Left cardiac atrium (tissue), 4 donors: ENCODE results near the gene ZNF497. TPM values are rescaled to one million over a fixed set of nuclear protein-coding genes. Genes with fewer than 3 reads are reported as not detected.

Experiments used
- ATAC-seq, 2 donors: fragments of 200-7000 bp; cut with Tn5 transposase; one replicate each; pipeline ENCODE4 v1.9.1; 2020; ENCODE audit warnings: mild to moderate bottlenecking in 2 of 2, moderate library complexity in 2 of 2
- DNase-seq: peaks from one replicate; pipeline ENCODE4 v3.0.0-alpha.2; 2020
- intact Hi-C, 2 donors: fragments of 100-400 bp; cut with DNase I; formaldehyde crosslinking; loops; one replicate each; pipeline versions ENCODE4 v1.14.1 to v1.15.1; 2022 to 2023
- total RNA-seq, 2 donors: library from RNA; stranded (reverse); fragmentation: NEBNext Ultra II Directional; extraction: Animal tissue kit (Norgen Biotek cat#: 25700); gene quantifications; one replicate each; pipeline ENCODE4 v1.2.1, GENCODE V29; 2021
- donor health status: DM: no; HTN: yes; CAD: no.
- donor health status: DM: no; HTN: yes; CAD: no; lungs with severe emphysema.
- donor health status: DM: yes; HTN: yes; CAD: no.
- donor health status: Dilated cardiomyopathy.

ZNF497 gene
- total RNA-seq, 2 donors from 2014 or later: 0.37 to 0.41 TPM

DNA sequence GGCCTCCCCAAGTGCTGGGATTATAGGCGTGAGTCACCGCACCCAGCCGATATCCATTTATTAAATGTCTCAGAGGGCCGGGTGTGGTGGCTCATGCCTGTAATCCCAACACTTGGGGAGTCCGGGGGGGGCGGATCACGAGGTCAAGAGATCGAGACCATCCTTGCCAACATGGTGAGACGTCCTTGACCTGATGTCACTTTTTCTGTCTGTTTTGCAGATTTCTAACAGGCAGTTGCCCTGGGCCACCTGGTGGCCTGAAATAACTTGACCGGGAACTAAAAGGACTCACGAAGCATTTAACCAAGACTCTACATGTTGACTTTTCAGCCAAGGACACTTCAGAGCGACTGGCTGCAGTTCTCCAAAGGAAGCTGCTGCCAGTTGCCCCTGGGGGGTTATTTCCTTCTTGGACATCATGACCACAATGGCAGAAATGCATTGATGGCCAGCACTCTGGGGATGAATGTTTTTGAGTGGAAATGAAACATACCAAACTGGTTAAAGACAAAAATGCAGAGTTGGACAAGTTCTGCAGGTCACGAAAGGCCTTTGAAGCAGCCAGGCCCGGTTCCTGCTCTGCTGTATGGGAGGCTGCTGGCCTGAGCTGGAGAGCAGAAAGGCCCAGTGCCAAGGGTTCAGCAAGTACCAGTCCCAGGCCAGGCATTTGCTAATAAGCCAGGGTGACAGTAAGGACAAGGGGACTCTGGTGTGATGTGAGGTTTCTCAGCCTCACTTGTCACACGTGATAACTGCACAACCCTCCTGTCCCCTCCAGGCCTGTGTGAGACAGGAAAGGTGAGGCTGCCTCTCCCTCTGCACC, 10.0 kb upstream of the ZNF497 start:
- intact Hi-C loops: no loop called here
- DNase-seq (no peak), ATAC-seq (peak; percentile 38 to 75)

DNA sequence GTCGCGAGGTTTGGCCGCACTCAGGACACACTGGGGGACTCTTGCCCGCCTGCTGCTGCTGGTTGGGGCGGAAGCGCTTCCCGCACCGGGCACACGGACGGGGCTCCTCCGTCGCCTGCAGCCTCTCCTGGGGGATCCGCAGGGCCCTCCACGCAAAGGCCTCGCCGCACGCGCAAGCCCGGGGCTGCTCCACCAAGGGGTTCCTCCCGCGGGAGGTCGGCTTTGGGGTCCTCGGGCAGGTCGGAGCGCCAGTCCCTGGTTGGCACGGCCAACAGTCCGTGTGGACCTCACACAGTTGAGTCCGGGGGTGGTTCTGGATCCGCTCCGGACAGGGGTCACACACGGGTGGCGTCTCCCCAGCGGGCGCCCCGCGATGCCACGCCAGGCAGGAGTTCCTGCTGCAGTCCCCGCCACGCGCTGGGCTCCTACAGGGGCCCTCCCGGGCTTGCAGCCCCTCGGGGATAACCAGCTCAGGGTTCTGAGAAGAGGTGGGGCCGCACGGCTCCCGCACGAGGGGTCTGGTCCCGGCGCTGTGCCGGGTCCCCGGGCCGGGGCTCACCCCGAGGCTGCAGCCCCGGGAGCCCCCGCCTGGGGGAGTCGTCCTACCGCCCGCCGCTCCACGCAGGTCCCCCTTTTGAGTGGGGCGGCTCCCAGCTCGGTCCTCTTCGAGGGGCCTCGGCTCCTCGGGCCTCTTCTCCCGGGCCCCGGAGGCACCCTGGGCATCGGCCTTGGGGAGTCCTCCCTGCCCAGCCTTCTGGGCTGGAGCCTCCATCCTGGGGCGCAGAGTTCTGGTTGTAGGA, 6.2 kb upstream of the ZNF497 start:
- ATAC-seq (peak in 1 of 2 donors; percentile 23), DNase-seq (no peak)
- intact Hi-C loops: no loop called here

DNA sequence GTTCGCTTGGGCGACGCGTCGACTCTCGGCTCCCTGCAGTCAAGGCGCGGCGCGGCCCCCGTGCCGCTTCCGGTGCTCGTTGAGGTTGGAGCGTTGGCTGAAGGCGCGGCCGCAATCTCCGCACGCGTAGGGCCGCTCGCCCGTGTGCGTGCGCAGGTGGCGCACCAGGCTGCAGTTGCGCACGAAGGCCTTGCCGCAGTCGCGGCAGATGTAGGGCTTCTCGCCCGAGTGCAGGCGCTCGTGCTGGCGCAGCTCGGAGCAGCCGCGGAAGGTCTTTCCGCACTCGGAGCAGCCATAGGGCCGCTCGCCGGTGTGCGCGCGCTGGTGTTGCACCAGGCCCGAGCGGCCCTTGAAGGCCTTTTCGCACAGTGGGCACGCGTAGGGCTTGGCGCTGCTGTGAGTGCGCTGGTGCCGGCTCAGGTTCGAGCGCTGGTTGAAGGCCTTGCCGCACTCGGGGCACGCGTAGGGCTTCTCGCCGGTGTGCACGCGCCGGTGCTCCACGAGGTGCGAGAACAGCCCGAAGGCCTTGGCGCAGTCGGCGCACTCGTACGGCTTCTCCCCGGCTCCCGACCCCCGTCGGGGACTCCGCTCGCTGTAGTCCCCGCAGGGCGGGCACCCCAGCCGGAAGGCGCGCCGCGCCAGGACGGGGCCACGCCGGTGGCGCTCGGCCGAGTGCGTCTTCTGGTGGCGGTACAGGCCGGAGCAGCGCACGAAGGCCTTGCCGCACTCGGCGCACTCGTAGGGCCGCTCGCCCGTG, 5.3 kb upstream of the ZNF497 start:
- intact Hi-C loops: no loop called here
- DNase-seq (no peak), ATAC-seq (no peak)

GRCh38 chr19:58366585-58367430, 4.3 kb upstream of the ZNF497 start:
- ATAC-seq (no peak), DNase-seq (no peak)
- intact Hi-C loops: no loop called here

- ATAC-seq (no peak), DNase-seq (no peak)
- intact Hi-C loops: no loop called here
Measured at GRCh38 chr19:58364146-58364545, 1.6 kb upstream of the ZNF497 start.

DNA sequence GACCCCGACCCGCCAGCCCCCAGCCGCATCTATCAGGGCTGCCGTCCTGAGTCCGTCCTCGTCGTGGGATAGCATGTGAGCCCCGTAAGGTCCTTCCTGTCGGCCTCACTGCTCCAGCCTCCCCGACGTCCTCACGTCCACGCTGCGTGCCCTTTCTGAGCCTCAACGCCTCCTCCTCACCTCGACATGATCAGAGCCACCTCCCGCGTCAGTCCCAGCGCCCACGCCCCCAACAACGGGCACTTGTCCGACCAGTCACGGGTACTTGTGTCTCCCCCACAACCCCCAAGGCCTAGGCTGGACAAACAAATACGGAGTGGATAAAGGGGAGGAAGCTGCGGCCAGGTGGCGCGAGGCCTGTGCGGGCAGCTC, 665 bp downstream of the ZNF497 start:
- intact Hi-C loops: loop anchor here in 1 of 2 donors (1.0 kb wide), 1 partner anchor 35 kb away; no protein-coding TSS in a partner anchor
- peak; percentile 76 for DNase-seq
- peak; percentile 9 to 34 for ATAC-seq

- ATAC-seq: no peak
- intact Hi-C loops: no loop called here
- no peak for DNase-seq
Measured at GRCh38 chr19:58357481-58358145, 4.9 kb downstream of the ZNF497 start.

GRCh38 chr19:58356766-58357480, 5.6 kb downstream of the ZNF497 start:
- ATAC-seq (peak; percentile 7 to 10), DNase-seq (no peak)
- intact Hi-C loops: no loop called here

DNA sequence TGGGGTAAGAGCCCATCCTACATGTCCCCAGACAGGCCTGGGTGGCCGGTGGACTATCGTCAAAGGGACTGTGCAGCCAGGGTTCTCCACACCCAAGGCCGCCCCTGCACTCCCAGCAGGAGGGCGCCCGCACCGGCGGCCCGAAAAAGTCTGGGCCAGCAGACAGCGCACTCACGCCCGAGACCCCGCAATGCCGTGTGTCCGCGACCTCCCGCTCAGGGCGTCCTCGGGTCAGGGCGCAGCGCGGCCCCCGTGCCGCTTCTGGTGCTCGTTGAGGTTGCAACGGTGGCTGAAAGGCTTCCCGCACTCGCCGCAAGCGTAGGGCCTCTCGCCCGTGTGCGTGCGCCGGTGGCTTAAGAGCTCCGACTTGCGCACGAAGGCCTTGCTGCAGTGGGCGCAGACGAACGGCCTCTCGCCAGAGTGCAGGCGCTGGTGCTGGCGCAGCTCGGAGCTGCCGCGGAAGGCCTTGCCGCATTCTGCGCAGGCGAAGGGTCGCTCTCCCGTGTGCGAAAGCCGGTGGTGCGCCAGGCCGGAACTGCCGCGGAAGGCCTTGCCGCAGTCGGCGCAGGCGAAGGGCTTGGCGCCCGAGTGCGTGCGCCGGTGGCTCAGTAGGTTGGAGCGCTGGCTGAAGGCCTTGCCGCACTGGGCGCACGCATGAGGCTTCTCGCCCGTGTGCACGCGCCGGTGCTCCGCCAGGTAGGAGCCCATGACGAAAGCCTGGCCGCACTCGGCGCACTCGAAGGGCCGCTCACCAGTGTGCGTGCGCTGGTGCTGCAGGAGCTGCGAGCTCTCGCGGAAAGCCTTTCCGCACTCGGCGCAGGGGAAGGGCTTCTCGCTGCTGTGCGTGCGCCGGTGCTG, 6.4 kb downstream of the ZNF497 start:
- intact Hi-C loops: no loop called here
- ATAC-seq: peak; percentile 31 to 52
- DNase-seq: no peak

- no peak for DNase-seq
- intact Hi-C loops: no loop called here
Measured at GRCh38 chr19:58355215-58355796, 7.2 kb downstream of the ZNF497 start.

DNA sequence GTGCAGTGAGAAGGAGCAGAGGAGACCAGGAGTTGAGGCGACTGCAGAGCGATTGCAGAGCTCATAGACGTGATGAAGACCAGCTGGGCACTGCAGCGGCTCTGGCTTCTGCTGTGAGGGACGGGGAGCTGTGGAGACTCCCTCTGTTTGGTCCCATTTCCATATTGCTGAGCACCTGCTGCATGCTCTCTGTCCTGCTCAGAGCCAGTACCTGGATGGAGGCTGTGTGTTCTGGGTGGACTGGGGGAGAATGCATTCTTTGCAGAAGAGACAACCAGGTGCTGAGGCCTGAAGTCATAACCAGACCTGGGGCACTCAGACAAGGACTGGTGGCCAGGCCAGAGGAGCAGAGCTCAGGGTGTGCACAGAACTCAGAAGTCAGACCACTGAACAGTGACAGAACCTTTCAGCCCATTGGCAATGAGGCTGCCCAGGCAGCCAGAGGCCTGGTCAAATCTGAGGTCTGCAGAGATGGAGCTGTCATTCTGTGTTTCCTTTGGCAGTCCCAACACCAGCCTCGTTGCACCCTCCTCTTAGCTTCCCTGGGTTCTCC, 8.0 kb downstream of the ZNF497 start:
- intact Hi-C loops: no loop called here
- no peak for ATAC-seq
- no peak for DNase-seq

More at GRCh38 chr19:58355215-58355796, 7.2 kb downstream of the ZNF497 start:
- ATAC-seq: no peak

DNA sequence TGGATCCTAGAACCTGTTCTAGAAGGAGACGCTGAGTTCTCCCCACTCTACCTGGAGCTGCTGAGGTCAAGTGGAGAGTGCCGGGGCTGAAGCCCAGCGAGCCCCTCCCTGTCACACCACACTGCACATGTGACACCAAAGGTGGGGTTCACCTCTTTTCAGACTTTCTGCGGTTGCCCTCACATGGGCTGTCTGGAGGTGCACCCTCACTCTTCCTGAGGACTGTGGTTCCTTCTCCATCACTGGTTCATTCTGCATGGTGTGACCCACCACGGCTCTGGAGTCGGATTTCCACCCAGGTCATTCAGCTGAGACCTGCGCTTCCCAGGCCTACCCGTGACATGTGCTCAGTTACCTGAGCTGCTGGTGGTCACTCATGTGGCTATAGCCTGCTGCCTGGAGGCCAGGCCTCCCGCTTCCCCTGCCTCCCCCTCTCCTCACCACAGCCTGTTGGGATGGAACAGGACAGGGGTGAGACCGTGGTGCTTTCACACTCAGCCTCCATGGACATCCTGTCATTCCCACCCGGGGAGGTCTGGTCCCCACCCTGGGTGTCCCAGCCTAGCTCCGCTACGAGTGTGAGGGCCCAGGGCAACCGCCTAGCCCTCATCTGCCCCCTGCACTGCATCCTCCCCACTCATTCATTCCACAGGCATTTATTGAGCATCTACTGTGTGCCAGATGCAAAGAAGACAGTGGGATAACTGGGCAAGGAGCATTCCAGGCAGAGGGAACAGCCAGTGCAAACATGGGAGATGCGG, 8.7 kb downstream of the ZNF497 start:
- ATAC-seq (no peak), DNase-seq (no peak)
- intact Hi-C loops: no loop called here

GRCh38 chr19:58352760-58353671, 9.5 kb downstream of the ZNF497 start, which contains the start of gene A1BG:
A1BG (minus strand) TSS chr19:58353492; CDS start chr19:58353437, 55 bp downstream.
- intact Hi-C loops: no loop called here
- ATAC-seq (no peak), DNase-seq (no peak)
